GDM1 (cell line): ENCODE results near the gene GPR89B.
"Not testable (repeated sequence)": the region's sequence is repeated elsewhere in the genome, so short reads cannot be mapped to it uniquely, and the experiment has no call there.

ENCODE experiments used
- DNase-seq: peaks from one replicate; lab custom pipeline; 2025; lab: John Stamatoyannopoulos, UW

GPR89B gene

DNA sequence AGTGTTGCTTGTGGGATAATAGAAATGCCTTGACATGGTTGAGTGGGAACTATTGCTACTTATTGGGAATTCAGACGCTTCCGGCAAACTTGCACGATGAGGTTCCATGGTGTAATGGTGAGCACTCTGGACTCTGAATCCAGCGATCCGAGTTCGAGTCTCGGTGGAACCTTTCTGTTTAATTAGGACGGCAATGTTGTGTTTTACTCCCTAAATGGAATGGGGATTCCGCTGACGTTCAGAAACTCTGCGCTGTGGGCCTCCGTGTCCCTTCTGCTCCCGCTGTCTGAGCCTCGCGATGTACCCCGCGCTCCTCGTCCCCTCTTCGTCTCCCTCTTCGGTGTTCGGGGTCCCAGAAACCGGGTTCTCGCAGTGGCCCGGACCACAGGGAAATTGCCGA is 104.5 kb downstream of the GPR89B start:
- DNase-seq, result not testable (repeated sequence)

DNA sequence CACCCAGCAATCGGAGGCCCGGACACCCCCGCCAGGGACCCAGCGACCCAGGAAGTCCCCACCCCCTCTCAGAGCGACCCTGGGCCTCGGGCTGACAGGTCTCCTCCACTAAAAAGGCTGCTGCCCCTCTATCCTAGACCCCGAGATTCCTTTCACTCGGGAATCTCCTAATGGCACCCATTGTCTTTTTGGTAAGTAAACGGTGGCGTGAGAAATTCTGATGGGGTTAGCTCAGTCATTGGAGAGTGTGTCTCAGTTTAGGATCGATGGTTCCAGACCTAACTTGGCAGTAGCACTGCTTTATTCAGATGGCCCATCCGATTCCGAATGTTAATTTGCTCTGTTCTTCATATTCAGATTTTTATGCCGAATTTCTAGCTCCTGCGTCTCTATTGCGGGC is 104.9 kb downstream of the GPR89B start:
- not testable (repeated sequence) for DNase-seq

DNA sequence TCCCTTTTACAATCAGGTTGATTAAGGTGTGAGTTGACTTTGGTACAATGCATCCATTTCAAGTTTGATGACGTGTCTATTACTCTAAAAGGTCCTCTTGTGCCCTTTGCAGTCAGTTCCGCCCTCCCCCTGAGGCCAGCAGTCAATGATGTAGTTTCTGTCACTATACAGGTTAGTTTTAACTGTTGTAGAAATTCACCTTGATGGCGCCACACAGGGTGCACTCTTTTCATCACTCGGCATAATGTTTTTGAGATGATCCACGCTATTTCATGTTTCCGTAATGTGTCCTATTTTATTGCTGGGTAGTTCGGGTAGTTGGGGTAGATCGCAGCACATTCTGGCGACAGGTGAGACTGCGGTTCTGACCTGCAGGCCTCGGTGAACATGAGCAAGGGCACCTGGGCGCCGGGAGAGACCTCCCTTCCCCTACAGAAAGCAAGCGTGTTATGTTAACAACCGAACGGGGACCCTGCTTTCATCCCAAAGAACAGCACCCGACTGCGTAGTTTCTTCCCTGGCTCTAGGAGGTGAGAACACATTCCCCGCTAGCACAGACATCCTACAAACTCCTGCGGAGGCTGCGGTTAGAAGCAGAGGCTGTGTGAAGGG is 109.7 kb downstream of the GPR89B start:
- not testable (repeated sequence) for DNase-seq

DNA sequence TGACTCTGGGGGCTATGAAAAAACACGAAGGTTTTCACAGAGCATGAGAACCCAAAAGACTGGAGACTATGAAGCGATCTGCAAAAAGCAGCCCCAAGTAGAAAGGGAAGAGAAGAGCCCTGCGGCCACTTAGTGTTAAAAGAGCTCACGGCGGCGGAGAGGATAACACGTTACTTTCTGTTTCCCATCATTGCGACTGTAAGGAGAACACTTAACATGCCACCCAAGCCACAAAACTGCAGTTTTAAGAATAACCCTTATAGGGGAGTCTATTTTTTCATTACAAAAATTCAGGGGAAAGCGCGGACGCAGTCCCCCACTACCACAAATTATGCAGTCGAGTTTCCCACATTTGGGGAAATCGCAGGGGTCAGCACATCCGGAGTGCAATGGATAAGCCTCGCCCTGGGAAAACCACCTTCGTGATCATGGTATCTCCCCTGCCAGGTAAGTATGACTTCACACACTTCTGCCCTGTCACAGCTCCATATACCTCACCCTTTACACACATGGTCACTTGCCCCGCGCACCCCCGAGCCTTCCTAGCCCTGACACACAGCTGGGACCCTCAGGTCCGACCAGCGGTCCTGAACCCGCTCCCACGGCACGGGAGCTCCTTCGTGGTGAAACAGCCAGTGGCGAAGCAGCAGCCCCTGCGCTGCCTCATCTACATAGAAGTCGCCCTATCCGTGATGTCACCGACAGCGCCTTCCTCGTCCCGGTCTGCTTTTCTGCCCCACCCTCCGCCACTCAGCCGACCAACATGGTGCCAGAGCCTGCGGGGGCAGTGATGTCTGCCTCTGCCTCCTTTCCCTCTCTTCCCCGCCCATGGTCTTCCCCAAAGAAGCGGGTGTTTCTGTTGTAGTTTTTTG is 110.5 kb downstream of the GPR89B start:
- not testable (repeated sequence) for DNase-seq
